GM06990 (cell line): ENCODE data around the gene ADAMTS12.

Experiments used
- DNase-seq: peaks from one replicate; pipeline ENCODE4 v3.0.0-alpha.2; 2011; ENCODE audit not compliant: insufficient read length; ENCODE audit errors: extremely low read depth
- H3K27me3 ChIP-seq: replicated peaks from 2 replicates; pipeline ENCODE4 v1.6.0; 2011; ENCODE audit warnings: low read length; ENCODE audit not compliant: control insufficient read depth, insufficient read depth
- H3K36me3 ChIP-seq: 2 replicates; pipeline ENCODE4 v1.5.1; 2011; ENCODE audit warnings: low read length; ENCODE audit not compliant: control insufficient read depth, insufficient read depth
- H3K4me3 ChIP-seq: replicated peaks from 2 replicates; pipeline ENCODE4 v1.5.1; 2011; ENCODE audit warnings: low read depth, mild to moderate bottlenecking, control low read depth, low read length
- CTCF ChIP-seq: IDR thresholded peaks from 2 replicates; pipeline ENCODE4 v1.5.1; 2011; ENCODE audit warnings: low read length, control low read depth, mild to moderate bottlenecking, inconsistent platforms; ENCODE audit not compliant: insufficient read depth, poor library complexity, severe bottlenecking

ADAMTS12 gene

GRCh38 chr5:33715661-33716060, 176.1 kb downstream of the ADAMTS12 start:
- no peak for DNase-seq
- no peak overlapping the region for H3K4me3 ChIP-seq

GRCh38 chr5:33713136-33713765, 178.5 kb downstream of the ADAMTS12 start:
- no peak for TF ChIP-seq CTCF
- Histone ChIP-seq H3K36me3 (no peaks in the 10 kb centered on the region), H3K4me3 (no peak overlapping the region), H3K27me3 (no peaks in the 10 kb centered on the region)
- peak; percentile 23 for DNase-seq

More at GRCh38 chr5:33715661-33716060, 176.1 kb downstream of the ADAMTS12 start:
- TF ChIP-seq CTCF = no peak
- H3K27me3 ChIP-seq = no peaks in the 10 kb centered on the region
- H3K36me3 ChIP-seq = no peaks in the 10 kb centered on the region

- no peaks in the 10 kb centered on the region for H3K27me3 ChIP-seq
These were observed 179.1 kb downstream of the ADAMTS12 start for GRCh38 chr5:33712664-33713063.

GRCh38 chr5:33711094-33711679, 180.6 kb downstream of the ADAMTS12 start:
- Histone ChIP-seq H3K4me3 (no peak overlapping the region), H3K27me3 (no peaks in the 10 kb centered on the region), H3K36me3 (no peaks in the 10 kb centered on the region)
- no peak for TF ChIP-seq CTCF
- DNase-seq = no peak

More at GRCh38 chr5:33712664-33713063, 179.1 kb downstream of the ADAMTS12 start:
- Histone ChIP-seq H3K36me3 (no peaks in the 10 kb centered on the region), H3K4me3 (no peak overlapping the region)
- TF ChIP-seq CTCF = no peak
- no peak for DNase-seq

- Histone ChIP-seq H3K27me3 (no peaks in the 10 kb centered on the region), H3K36me3 (no peaks in the 10 kb centered on the region), H3K4me3 (no peak overlapping the region)
- no peak for DNase-seq
- TF ChIP-seq CTCF = no peak
These were observed 188.9 kb downstream of the ADAMTS12 start for GRCh38 chr5:33702867-33703266.
